ENCODE results near the gene NCOA7.
A peak's percentile ranks its signal among the peaks of the same experiment; 100 is the strongest.
"Not testable (repeated sequence)": the region's sequence is repeated elsewhere in the genome, so short reads cannot be mapped to it uniquely, and the experiment has no call there.

NCOA7 gene

DNA sequence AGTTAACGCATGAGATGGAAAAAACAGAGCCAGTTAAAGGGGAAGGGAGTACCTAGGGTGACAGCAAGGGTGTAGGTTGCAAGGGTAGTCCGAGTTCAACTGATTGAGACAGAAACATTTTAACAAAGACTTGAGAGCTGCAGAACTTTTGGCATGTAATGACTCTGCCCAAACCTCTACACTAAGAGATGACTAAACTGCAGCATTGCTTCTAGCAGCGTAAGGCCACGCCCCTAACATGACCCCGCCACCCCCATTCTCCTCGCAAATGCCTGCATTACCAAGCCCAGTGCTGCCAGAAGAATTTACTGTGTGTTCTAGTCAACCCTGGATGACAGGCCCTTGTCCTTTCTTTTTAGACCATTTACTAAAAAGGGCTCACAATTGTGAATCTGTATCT lies 159.5 kb downstream of the NCOA7 start:
- ATAC-seq (peak; percentile 44), DNase-seq (no peak)

DNA sequence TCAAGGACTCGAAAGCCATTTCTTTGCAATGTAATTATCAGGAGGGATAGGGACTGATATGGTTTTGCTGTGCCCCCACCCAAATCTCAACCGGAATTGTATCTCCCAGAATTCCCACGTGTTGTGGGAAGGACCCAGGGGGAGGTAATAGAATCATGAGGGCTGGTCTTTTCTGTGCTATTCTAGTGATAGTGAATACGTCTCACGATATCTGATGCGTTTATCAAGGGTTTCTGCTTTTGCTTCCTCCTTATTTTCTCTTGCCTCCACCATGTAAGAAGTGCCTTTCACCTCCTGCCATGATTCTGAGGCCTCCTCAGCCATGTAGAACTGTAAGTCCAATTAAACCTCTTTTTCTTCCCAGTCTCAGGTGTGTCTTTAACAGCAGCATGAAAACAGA lies 160.0 kb downstream of the NCOA7 start:
- ATAC-seq, DNase-seq: not testable (repeated sequence)

DNA sequence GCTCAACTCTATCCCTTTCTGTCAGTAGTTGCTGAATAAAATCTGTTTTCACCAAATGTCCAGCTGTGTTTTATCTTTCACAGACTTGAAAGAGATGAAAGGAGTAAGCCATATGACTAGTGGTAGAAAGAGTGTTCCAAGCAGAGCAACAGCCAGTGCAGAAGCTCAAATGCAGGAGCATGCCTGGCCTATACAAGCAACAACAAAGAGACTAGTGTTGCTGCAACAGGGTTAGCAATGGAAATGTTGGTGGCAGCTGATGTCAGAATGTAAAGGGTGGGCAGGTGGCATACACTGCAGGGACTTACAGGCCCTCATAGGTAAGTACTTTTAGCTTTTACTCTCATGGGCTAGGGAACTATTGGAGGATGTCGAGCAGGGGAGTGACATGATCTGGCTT lies 160.6 kb downstream of the NCOA7 start:
- no peak for ATAC-seq
- no peak for DNase-seq

DNA sequence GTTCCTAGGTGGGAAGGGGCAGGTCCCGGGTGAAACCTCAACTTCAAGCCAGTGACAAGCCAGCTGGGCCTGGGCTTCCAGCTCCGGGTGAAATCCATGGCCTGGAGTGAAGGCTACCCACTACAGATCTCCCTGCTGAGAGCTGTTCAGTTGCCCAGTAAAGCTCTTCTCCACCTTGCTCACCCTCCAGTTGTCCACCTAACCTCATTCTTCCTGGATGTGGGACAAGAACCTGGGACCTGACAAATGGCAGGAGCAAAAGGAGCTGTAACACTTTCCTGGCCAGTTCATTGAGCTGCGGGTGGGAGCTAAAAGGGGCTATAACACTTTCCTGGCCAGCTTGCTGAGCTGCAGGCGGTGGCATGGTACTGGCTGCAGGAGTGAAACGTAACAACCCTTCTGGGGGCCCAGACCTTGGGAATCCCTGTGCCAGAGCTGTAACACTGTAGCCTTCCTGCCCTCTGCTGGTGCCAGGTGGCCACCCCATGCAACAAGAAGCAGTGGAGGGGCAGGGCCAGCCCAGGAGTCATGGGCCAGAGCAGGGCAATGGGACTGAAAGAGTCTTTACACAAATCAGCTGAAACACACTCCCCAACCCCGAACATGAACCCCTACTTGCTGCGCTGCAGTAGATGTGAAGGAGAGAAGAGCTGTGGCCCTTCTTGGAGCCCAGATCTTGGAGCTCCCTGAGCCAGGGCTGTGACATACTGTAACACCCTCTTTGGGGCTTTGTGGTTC lies 162.2 kb downstream of the NCOA7 start:
- no peak for ATAC-seq
- DNase-seq: peak; percentile 36

DNA sequence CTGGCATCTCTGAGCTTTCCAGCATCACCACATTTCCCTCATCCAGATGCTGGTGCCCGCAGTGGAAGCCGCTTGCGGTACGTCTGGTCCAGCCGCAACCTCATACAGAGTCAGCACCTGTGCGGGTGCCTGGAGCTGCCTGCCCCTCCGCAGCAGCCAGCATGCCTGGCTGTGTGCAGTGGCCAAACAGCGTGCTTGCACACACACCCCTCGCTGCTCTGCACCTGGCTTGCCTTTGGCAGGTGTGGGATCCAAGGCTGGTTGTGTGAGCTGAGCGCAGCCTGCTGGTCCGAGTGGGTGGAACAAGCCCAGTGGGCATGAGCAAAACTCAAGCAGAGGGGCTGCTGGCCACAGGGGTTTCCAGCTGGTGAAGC lies 162.7 kb downstream of the NCOA7 start:
- no peak for DNase-seq
- ATAC-seq: no peak

DNA sequence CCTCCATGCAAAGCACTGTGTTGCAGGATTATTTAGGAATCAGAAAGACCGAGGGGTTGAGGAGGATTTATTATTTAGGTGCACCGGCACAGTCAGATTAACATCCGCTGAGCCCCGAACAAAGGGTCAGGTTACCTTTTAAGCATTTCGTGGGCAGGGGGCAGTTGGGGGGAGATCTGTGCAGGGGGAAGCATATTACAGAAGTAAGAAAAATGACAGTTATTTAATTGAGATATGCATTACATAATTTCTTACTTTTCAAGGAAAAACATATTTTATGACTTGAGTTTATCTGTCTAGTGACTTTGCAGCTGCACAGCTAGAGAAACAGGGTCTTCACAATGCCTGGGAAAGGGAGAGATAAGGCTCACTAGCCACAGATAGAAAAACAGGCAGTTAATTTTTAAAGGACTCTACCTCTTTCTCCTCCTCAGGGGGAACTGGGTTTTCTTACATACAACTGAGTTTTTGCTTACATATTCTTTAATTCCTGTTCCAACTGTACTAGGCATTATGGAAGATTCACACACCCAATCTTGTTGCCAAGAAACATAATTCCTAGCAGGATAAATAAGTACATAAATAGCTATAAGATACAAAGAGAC lies 164.1 kb downstream of the NCOA7 start:
- DNase-seq: no peak
- ATAC-seq: no peak

DNA sequence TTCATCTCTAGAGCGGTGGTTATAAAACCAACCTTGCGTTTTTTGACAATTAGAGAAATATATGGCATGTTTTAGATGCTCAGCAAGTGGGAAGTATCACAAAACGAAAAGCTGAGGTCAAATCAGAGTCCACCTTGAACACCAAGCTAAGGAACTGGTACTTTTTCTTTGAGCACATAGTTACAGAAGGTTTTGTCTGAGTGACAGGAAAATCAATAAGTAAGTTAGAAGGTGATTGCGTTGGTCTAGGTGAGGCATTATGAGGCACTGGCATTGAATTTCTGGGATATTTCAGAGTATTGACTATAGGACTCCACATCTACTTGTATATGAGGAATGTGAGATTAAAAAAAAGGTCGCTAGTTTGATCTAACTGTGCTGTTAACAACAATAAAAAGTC lies 165.2 kb downstream of the NCOA7 start:
- DNase-seq (no peak), ATAC-seq (no peak)

DNA sequence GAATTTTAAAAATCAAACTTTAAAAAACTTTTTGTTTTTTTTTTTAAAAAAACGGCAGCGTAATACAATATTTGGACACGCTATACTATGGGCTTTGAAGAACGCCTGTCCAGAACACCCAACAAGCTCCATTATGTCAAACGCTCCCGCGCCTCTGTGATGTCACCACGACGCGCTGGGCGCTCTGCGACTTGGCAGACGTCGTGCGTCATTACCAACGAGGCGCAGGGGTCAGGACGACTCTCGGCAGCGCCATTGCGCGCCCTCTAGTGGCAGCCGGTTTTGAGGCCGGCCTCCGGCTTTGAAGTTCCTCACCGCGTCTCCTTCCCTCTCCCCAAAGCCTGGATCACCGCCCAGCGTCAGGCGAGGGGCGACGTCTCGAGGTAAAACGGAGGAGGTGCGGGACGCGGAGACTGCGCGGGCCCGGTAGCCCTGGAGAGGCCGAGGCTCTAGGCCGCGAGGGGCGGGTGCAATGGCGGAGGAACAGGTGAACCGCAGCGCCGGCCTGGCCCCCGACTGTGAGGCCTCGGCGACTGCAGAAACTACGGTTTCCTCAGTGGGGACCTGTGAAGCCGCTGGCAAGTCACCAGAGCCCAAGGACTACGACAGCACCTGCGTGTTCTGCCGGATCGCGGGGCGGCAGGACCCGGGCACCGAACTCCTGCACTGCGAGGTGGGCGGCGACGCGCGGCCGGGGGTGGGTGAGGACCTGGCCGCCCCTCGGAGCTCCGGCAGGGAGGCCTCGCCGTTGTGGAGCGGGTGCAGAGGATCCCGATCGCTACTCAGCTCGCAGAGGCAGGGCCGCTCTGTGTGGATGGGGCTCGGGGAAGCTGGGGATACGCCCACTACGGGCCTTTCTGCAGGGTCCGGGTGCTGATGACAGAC lies 166.0 kb downstream of the NCOA7 start, which contains the start of gene HINT3:
HINT3 (plus strand) TSS at position 265 of the 885 bp plus-strand sequence; CDS start at position 473, 208 bp downstream.
- peak; percentile 93 for ATAC-seq
- DNase-seq: peak; percentile 99

DNA sequence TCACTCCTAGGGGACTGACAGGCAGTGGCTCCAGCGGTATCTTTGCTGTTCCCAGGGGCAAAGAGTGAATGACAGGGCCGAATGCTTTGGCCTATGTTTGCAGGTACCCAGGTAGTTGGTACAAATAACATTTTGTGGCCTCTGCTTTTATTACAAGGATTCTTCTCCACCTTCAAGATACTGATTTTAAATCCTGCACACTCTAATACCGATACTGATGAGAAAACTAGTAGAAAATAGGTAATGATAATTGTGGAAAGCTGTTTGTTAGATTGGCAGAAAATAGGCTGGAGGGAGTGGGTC lies 166.6 kb downstream of the NCOA7 start:
- ATAC-seq (no peak), DNase-seq (no peak)

DNA sequence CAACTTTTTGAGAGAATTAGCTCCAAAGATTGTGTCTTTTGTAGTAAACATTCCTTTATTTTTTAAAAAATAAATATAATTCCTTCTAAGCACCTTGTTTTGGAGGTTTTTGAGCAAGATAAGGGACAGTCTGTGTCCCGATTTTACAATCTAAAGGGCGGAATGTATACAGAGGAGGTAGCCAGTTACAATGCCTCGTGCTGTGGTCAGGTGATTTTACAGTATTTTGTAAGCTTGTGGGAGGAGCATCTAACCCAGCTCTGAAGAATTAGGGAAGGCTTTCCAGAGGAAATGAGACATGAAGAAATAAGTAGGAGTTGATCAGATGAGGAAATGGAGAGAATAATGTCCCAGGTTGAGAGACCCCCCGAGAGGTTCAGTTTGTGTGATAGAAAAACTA lies 167.1 kb downstream of the NCOA7 start:
- ATAC-seq (no peak), DNase-seq (no peak)

DNA sequence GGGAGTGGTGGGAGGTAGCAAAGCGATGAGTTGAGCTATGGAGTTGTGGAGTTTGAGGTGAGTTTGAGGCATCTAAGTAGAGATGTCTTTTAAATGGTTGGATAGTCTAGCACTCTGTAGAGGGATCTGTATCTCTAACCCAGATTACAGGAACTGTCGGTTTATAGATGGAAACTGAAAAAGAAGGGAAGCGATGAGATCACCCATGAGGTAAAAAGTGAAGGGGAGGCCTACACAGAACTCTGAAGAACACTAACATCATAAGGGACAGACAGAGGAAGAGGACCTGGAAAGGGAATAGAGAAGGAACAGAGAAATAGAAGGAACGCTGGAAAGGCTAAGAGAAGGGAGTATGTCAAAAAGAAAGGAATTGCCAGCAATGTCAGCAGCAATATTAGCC lies 168.3 kb downstream of the NCOA7 start:
- no peak for ATAC-seq
- DNase-seq: no peak

DNA sequence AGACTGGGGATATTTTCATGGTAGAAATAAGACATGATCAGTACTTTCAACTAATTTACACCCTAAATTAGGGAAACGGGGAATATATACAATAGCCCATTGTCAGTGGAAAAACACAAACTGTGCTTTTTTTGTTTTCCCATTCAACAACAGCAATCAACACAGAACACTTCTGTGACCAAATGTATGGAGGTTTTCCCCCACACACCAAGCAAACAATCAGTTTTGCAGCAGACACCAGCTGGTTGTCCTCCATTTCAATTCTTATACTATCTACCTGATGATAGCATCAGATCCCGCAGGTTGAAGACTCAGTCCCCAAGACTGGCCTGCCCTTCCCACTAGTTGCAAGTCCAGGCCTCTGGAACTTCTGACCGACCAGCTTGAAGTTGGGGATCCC lies 170.4 kb downstream of the NCOA7 start:
- ATAC-seq: no peak
- DNase-seq: no peak

DNA sequence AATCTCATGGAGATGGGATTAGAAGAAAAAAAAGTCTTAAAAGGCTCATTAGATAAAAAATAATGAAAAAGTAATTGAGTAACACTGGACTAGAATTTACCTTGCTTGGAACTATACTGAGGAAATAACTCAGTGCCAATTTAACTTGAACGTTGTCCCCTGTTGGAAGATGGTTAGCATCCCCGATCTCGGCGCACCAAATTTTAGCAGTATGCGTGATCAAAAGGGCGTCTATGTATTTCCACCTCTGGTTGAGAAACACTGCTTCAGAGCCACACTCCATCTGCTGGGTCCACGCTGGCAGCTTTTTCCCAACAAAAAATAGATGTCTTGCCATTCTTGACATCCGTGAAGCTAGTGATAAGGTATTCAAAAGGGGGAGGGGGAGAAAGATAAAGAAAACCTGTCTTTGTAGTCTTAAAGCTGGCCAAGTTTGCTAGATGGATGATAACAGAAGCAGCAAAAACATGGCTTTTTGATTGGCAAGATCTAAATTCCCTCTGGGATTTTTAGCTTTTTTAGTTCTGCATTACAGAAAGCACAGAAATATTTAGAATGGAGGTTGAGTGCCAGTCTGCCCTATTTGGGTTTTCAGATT lies 172.2 kb downstream of the NCOA7 start:
- DNase-seq: no peak
- no peak for ATAC-seq

DNA sequence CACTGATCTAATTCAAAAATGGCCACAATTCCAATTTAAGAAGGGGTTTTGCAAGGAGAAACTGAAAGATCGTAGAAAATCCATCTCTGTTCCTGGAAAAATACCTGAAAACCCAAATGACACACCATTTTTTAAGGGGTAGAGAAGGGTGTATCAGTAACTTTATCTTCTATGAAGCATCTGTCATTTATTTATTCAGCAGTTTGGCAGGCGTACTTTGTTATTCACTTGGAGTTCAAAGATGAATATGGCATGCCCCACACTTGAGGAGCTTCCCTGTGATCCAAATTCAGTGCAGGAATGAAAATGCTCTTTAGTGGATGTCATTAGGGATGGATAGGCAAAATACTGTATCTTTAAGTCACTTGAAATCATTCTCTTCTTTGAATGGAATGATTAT lies 173.1 kb downstream of the NCOA7 start:
- ATAC-seq: no peak
- DNase-seq: no peak

DNA sequence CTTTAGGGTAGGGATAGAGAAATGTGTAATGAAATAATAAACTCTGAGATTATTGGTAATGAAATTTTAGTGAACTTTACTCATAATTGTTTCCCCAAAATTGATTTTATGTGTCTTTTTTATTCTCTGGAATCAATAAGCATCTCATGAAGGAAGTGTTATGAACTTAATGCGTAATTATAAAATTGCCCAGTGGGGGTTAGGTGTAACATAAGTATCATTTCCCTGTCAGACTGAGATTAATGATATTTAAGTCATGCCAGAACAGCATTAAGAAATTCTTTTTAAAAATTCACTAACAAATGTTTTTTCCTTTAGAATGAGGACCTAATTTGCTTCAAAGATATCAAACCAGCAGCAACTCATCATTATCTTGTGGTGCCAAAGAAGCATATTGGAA lies 175.8 kb downstream of the NCOA7 start:
- no peak for DNase-seq
- ATAC-seq: no peak

DNA sequence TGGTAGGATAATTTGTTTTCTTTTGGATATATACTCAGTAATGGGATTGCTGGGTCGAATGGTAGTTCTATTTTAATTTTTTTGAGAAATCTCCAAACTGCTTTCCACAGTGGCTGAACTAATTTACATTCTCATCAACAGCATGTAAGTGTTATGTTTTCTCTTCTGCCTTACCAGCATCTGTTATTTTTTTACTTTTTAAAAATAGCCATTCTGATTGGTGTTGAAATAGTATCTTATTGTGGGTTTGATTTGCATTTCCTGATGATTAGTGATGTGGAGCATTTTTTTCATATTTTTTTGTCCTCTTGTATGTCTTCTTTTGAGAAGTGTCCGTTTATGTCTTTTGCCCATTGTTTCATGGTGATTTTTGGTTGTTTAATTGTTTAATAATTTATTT lies 177.7 kb downstream of the NCOA7 start:
- ATAC-seq (no peak), DNase-seq (no peak)

DNA sequence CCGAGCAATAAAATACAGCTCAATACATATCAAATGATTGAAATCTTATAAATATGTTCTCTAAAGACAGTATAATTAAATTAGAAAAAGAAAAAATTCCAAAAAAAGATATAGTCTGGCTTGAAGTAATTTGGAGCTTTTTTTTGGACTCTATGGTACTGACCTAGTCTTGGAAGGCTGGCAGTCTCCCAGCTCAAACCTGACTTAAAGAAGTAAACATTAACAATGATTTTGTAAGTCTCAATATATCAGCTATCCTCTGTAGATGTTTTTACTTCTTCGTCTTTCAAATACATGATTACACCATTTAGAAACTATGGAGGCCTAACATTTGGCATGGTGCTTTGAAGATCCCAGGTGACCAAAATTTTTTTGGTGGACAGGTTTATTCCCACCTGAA lies 180.0 kb downstream of the NCOA7 start:
- ATAC-seq (no peak), DNase-seq (no peak)

DNA sequence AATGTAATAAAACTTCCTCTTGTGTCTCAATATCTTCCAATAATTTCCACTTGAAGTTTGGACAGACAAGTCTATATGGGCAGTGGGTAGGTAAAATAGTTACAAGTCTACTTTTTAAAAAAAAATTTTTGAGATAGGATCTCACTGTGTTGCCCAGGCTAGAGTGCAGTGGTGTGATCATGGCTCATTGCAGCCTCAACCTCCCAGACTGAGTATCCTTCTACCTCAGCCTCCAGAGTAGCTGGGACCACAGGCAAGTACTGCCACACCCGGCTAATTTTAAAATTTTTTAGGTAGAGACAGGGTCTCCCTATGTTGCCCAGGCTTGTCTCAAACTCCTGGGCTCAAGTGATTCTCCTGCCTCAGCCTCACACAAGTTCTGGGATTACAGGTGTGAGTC lies 181.7 kb downstream of the NCOA7 start:
- not testable (repeated sequence) for ATAC-seq, DNase-seq

DNA sequence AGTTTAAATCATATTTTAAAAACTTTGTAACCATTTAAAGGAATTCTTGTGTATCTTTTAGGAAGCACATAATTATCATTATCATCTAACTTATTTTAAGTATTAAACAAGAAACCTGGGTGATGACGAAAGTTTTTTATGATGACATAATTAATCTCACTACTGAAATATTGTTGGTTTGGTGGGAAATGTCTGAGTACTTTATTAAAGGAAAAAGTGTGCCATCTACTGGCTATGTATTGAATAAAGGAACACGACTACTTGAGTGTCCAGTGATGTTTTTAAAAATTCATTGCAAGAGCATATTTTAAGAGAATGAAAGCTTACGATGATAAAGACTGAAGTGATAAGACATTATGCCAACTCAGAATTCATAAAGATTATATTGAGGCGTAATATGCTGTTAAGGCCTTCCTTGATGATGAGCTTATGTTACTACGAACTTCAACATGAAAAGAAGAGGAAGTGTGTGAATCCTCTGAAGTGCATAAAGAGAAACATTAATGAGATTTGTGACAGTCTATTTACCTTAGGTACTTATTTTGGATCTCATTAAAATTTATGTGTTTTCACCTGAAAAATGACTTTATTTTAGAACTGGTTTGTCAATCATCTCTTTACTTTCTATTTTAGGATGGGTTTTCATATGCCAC lies 183.6 kb downstream of the NCOA7 start:
- DNase-seq: no peak
- peak; percentile 40 for ATAC-seq

DNA sequence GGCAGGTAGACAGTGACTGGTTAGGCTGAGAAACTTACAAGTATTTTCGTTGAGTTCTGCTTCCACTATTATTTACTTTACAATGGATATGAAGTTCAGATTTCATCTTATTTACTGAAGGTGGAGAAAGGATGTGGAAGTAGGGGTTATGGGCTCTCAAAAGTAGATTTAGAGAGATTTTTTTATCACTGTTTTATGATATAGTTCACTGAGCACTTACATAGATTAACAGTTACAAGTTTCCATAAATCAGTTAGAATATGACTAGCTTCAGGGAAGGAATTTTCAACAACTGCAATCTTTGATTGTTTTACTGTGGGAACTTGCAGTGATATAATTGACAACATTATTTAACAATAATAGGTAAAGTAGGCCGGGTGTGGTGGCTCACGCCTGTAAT lies 188.3 kb downstream of the NCOA7 start:
- ATAC-seq (no peak), DNase-seq (no peak)
